Suppressor macrophage treated with lipopolysaccharide for 1 hour (primary cell): ENCODE data around the gene GRIN2C.
"Not testable (repeated sequence)": the region's sequence is repeated elsewhere in the genome, so short reads cannot be mapped to it uniquely, and the experiment has no call there.

Experiments used
- DNase-seq, 3 donors: peaks; one replicate each; pipeline ENCODE4 v3.0.0-alpha.2; 2020 to 2022

The GRIN2C gene

DNA sequence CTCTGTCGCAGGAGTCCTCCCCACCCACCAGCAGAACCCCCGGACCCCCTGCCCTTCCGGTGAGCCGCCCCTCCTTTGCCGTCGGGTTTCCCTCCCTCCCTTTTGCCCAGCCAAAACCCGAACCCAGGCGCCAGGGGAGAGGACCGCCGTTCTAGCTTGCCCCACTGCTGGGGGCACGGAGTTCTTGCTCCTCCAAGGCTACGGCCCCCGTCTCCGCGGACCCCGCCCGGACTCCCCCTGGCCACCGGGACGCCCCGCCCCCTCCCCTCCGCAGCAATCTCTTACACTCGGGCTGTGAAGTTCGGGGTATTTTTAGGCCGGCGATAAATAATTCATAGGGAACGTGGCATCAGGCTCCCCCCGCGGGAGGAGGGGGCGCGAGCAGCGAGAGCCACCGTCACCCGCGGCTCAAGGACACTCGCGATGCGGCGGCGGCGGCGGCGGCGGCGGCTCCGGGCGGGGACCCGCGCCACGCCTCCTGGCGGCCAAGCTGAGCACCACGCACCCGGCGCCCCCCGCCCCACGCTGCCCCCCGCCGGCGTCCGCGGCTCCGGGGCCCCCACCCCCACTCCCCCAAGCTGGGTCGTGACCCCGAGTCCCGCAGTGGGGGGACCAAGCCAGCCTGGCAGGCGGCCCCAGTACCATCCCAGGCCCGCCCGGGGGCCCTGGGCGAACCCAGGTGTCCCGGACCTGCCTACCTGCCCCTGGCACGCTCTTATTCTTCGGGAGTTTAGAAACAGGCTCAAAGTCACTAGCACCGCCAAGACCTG is at the start of gene GRIN2C:
TSS of gene GRIN2C (minus strand) at position 427 of the 770 bp plus-strand sequence. CDS start 4,793 bp downstream, outside the sequence.
- peak; percentile 32 to 68 (median 53) for DNase-seq

DNA sequence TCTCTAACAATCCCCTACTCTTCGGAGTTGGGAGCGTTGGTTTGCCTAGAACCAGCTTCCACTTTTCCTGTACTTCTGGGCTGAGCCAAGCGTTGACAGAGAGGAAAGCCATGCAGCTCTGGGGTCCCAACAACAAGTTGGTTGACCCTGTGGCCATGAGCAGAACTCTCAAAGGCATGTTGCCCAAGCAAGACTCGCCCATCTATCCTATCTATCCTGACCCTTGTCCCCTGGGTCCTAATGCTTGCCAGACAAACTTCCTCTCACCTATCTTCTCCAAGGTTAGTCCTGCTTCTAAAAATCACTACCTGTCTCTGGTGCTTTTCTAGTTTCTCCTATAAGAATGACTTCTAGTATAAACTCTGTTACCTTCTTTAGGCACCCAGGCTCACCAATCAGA is 49.4 kb upstream of the GRIN2C start:
- not testable (repeated sequence) for DNase-seq

DNA sequence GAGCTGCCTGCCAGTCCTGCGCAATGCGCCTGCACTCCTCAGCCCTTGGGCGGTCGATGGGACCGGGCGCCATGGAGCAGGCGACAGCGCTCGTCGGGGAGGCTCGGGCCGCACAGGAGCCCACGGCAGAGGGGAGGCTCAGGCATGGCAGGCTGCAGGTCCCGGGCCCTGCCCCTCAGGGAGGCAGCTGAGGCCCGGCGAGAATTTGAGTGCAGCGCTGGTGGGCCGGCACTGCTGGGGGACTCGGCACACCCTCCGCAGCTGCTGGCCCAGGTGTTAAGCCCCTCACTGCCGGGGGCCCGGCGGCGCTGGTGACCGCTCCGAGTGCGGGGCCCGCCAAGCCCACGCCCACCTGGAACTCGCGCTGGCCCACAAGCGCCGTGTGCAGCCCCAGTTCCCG is 47.3 kb upstream of the GRIN2C start:
- DNase-seq: no peak

DNA sequence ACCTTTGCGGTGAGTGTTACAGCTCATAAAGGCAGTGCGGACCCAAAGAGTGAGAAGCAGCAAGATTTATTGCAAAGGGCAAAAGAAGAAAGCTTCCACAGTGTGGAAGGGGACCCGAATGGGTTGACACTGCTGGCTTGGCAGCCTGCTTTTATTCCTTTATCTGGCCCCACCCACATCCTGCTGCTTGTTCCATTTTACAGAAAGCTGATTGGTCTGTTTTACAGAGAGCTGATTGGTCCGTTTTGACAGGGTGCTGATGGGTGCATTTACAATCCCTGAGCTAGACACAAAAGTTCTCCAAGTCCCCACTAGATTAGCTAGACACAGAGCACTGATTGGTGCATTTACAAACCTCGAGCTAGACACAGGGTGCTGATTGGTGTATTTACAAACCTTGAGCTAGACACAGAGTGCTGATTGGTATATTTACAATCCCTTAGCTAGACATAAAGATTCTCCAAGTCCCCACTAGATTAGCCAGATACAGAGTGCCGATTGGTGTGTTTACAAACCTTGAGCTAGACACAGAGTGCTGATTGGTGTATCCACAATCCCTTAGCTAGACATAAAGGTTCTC is 46.6 kb upstream of the GRIN2C start:
- not testable (repeated sequence) for DNase-seq

DNA sequence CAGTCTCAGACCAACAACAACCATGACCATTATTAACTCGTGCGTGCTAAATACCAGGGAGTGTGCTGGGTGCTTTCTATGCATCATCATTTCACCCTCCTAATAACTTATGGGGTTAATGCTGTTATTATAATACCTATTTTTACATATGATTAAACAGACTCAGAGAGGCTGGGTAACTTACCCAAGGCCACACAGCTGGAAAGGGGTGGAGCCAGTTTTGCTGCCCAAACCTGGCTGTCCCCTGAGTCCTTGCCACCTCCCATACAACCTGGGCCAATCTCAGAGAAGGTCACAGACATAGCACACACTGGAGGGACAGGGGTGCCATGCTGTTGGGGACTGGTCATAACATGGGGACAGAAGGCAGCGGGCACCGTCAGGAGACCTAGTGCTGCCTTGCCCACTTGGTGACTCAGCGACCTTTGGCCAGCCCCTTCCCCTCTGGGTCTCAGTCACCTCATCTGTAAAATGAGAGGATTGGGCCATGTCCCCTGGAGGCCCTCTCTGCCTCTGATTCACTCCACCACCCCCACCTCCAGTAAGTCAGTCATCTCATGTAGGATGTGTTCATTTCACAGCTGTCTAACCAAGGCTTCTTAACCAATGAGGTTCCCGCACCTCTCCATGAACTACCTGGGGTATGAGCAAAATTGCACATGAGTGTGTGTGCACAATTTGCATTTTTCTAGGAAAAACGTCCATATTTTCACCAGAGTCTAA is 45.2 kb upstream of the GRIN2C start:
- peak in 2 of 3 donors; percentile 9 to 26 for DNase-seq

DNA sequence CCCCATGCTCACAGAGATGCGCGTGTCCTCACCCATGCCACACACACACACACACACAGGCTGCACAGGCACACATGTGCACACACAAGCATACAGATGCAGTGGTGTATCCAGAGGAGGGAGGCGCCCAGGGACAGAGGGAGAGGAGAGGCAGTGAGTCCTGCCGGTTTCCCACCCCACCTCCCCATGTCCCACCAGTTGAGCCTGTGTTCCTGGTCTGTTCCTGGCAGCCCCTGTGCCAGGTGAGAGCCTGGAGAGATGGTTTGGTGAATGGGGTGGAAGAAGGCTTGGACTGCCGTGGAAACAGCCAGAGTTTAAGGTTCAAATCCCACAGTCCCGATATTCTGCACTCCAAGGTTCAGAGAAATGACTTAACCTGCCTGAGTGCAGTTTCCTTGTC is 44.0 kb upstream of the GRIN2C start:
- DNase-seq: no peak

DNA sequence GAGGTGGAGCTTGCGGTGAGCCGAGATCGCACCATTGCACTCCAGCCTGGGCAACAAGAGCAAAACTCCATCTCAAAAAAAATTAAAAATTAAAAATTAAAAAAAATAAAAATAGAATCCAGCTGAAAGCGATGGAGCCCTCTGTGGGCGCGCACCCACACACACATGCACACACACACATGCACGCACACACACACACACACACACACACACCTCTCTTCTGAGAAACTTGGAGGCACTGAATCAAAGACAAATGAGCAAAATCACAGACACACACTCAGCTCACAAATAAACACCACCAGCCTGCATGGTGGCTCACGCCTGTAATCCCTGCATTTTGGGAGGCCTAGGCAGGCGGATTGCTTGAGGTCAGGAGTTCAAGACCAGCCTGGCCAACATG is 43.3 kb upstream of the GRIN2C start:
- DNase-seq: no peak

DNA sequence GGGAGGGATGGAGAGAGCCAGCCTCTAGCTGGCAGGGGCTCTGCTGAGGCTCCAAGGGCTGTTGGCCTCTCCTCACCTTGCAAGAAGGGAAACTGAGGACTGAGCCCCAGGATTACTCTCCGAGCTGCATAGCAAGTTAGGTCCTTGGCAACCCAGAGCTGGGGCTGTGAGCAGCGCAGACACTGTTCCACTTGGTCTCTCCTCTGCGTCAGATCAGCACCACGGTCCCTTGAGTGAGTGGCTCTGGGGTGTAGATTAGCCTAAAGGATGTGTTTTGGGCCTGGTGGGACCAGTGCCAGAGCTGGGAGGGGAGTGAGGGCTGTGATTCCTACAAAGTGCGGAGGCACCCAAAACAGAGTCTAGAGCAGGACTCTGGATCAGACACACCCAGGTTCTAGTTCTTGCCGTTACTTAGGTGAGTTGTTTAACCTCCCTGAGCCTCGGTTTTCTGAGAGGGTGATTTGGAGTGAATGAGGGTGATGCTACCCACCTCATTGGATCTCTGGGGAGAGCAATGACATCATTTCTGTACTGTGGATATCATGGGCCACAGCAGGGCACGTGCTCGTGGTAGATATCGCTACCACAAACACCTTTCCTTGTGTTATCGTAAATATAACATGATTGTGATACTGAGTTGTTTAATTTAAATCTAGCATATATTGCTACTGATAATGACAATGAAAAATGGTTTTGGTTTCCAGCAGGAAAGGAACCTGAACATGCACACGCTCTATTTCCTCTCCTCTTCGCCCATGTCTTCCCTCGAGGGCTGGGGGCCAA is 41.9 kb upstream of the GRIN2C start:
- DNase-seq: no peak

DNA sequence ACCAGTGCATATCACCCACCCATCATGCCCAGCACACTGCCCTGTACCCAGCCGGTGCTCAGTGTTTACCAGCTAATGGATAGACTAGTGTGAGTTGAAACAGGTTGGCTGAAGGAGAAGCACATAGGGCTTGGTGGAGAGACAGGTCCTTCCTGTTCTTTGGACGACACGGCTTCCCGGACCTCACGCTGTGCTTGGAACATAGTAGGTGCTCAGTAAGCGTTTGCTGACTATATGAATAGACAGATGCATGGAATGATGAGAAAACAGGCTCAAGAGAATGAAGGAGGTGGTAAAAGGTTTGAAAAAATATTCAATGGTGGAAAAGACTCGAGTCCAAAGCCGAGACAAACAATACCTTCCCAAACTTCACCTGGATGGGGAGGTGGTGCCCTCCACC is 40.5 kb upstream of the GRIN2C start:
- no peak for DNase-seq

DNA sequence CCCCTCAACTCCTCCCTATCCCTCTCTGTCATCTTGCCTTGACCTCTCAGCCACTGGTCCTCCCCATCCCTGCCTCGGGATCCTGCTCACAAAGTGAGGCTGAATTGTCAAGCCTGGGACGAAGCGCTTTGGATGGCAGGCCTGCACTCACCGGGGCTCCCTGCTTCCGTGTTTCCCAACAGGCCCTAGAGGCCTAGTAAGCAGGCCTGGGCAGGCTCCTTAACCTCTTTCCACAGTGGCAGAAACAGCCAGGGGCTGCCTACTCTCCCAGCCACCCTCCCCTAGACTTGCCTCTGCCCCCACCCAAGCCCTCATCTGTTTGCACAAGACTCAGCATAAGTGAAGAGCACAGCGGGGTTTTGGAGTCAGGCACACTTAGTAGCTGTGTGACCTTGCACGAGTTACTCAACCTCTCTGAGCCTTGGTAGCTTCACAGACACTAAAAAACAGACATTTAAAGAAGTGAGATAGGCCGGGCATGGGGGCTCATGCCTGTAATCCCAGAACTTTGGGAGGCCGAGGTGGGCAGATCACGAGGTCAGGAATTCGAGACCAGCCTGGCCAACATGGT is 38.8 kb upstream of the GRIN2C start:
- no peak for DNase-seq

DNA sequence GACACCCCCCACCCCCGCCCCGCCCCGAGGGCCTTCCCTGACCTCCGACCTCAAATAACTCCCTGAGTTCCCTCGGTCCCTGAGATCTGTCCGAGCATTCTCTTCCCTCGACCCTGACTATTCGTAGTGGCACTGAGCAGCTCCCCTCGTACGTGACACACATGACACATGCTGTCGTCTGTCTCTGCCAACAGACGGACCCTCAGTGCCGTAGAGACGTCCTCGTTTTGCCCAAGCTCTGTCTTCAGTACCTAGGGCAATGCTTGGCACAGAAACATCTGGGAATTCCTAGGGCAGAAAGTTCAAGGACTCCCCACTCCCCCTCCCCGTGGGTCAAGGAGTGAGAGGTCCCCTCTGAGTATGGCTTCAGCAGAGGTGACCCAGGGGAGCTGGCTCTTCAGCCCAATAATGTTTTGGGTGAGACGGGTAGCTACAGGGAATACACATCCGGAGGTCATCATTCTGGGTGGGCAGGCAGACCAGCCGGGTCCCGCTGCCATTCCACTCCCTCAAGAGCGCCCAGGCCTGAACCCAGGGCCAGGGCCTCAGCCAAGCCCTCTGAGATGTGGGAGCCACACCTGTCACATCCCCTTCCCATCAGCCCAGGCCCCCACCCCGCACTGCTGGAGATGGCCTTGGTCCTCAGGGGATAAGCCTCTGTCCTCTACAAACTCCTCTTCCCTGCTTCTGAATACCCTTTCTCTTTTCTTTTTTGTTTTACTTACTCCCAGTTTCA is 34.4 kb upstream of the GRIN2C start:
- no peak for DNase-seq

DNA sequence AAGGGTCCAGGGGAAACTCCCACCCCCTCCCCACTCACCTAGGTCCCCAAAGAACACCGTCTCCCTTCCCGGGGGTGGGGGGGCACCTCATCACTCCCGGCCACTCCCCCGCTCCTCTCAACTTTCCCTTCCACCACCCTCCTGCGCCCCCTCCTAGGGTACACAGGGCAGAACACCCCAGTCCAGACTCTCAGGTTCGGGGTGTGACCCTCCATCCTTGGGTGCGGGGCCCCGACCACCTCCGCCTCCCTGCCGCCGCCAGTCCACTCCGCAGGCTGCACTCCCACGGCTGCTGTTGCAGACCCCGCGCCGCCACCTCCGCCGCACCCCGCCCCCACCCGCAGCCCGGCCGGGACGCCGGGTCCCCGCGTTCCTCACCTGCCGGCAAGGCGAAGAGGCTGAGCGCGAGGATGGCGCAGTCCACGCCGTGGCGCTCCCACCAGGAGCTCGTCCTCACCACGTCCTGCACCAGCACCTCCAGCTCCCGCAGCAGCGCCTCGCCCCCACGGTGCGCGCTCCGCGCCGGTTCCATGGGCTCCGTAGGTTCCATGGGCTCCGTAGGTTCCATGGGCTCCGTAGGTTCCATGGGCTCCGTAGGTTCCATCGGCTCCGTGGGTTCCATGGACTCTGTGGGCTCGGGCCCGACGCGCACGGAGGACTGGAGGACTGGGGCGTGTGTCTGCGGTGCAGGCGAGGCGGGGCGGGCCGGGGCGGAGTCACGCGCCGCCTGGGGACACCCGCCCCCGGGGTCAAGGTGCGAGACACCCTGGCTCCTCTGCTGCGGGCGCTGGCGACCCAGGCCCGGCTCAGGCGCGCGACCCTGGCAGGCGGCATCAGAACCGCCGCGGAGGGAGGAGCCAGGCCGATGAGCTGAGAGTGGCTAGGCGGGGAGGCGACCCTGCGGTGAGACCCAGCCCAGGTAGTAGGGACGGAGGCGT is 33.6 kb upstream of the GRIN2C start, which contains the start of gene FADS6:
TSS of gene FADS6 (minus strand) at position 660 of the 938 bp plus-strand sequence. CDS start at position 622, 38 bp downstream.
- peak in 2 of 3 donors; percentile 9 to 22 for DNase-seq

DNA sequence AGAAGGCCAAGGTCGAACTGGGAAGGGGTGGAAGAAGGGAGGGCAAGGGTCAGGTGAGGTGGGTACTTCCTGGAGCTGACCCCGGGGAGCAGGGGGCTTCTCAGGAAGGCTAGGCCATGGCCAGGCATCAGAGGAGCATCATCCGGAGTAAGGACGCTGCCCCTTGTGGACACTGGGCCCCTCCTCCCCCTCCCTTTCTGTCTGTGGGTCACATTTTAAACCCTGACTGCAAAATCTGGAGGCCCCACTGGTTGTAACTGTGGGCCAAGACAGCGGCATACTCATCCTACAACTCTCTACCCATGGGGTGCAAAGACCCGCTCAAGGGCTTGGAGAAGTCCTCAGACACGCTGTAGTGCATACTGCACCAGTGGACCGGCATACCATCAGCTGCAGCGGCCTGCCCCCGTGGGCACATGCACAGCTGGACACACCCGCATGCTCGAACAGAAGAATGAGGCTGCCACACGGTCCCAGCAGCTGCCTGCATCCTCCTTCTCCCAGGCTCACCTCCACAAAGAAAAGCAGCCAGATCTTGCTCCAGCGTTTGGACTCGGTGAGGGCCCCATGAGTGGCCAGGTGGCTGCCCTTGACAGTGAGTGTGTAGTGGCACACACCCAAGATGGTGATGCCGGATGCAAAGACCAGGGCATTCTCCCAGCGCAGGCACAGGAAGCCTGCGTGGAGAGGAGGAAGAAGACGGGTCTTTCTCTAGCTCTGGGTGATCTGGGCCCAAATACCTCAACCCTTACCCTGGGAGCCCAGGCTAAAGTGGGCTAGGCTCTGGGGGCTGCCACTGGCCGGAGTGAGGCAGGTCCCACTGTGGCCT is 32.5 kb upstream of the GRIN2C start:
- peak in 1 of 3 donors; percentile 19 for DNase-seq

DNA sequence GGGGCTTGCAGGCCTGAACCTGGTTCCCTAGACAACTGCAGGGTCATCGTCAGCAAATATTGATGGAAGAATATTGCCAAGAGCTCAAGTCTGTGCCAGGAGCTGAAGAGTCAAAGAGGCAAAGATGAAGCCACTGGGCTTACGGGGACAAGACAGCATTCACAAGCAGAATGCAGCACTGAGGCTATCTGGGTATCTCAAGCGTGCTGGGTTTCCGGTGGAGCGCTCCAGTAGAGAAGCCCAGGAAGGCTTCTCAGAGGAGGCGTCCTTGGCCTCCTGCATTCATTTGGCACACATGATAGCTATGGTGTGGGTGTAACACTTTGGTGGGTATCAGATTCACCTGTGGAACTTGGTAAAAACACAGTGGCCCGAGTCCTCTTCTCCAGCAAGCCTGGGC is 30.9 kb upstream of the GRIN2C start:
- no peak for DNase-seq

DNA sequence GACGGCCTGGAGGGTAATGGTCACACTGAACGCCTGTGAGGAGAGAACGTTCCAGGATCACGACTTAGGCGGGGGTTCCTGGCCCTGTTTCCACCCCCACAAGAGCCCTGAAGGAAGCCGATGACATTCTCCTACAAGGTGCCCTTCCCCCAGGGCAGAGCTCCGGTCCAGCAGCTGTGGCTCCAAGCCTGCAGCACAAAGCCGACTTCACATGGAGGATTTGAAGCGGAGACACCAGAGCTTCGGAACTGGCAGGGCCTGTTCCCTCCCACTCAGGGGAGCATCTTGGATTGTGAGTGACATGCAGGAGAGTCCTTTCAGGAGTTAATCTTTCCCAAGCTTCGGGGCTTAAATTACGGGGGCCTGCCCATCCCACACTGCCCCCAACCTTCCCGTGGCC is 28.8 kb upstream of the GRIN2C start:
- no peak for DNase-seq

DNA sequence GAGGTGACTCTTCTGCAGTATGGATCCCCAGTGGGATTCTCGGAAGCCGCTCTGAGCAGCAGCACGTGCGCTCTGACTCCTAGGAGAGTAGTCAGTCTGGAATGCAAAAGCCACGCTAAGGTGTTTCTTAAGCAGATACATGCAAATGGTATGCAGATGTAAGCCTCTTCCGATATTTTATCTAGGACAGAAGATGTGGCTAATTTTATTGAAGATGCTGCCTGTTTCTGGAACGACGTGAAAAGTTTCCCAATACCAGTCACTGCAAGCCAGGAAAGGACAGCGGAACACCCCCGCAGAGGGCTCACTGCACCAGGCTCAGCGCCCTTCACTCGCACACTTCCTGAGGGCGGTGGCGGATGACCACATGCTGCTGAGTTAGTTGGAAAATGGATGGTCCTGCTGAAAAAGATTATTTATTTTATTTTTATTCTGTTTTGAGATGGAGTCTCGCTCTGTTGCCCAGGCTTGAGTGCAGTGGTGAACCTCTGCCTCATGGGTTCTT is 23.6 kb upstream of the GRIN2C start:
- peak; percentile 86 to 91 (median 88) for DNase-seq

DNA sequence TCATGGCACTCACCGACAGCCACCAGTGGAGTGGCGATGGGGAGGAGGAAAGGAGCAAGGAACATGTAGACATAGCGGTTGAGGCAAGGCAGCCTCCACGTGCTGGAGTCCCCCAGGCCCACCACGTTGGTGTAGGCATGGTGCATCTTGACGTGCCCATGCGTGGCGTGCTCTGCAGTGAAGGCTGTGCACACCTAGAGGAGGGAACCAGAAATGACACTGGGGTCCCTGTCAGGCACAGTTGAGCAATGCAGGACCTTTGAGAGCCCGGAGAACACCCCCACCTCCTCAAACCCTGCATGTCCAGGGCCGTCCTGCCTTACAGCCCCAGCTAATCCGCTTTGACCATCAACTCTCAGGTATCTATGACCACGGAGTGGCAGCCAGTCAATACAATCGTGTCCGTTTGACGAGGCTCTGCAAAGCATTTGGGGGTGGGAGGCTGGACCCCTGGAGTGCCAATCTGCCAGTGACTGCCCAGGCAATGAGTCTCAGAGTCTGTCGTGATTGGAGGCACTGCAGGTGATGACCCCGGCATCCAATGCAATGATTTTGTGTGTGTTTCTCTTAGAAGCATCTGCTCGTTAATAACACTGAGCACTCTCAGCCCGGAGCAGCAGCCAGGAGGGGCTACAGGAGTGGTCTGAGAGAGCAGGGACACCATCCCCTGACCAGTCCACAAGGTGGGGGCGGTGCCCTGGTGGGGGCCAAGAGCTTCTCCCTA is 23.0 kb upstream of the GRIN2C start:
- DNase-seq: no peak

DNA sequence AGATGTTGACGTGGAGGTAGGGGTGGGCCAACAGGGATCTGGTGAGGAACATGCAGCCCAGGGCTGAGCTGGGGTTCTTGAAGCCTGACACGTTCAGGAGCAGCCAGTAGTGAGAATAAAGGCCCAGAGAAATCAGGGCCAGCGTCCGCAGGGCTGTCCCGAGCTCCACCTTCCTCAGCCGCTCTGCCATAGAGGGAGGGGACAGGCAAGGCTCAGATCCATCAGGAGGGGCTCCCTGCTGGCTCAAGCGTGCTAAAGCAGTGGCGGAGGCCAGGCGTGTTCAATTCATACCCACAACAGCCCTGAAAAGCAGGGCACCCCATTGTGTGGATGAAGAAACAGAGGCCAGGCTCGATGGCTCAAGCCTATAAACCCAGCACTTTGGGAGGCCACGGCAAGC is 21.4 kb upstream of the GRIN2C start:
- no peak for DNase-seq

DNA sequence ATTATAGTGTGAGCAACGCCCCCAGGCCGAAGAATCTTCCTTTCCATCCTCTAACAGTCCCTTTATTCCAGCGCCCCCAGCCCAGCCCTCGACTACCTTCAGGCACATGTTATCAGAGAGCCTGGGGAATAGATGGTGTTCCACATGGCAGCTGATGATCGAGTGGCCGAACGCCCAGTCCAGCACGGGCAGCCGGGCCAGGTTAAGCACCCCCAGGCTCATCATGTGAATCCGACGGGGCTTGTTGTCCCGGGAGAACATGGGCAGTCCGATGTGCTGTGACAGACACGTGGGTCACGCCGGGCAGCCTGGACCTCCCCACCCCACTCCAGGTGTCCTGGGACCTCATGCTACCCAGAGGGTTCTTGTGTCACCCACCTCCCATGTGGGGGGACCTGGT is 19.6 kb upstream of the GRIN2C start:
- DNase-seq: no peak
